AG04450 (cell line): ENCODE data around the gene TMEM242. TPM values are rescaled to one million over a fixed set of nuclear protein-coding genes. Genes with fewer than 3 reads are reported as not detected.

ENCODE experiments used
- CTCF ChIA-PET: fragments of 300-600, 350-600 bp; formaldehyde crosslinking; extraction: SDS; loops from one replicate; lab custom pipeline; 2022; ENCODE audit warnings: antibody characterized with exemption, inconsistent platforms; lab: Charles Lee
- POLR2A ChIA-PET: fragments of 350-600 bp; formaldehyde crosslinking; extraction: SDS; loops from one replicate; lab custom pipeline; 2021; ENCODE audit warnings: antibody characterized with exemption, inconsistent platforms; lab: Yijun Ruan, JAX
- DNase-seq: peaks from one replicate; pipeline ENCODE4 v3.0.0-alpha.2; 2011; ENCODE audit warnings: low read depth, low spot score
- H3K27ac ChIP-seq: one replicate; pipeline ENCODE4 v1.5.1; 2012; ENCODE audit warnings: low read depth, low read length, control low read depth
- H3K27me3 ChIP-seq: one replicate; pipeline ENCODE4 v1.6.0; 2012; ENCODE audit warnings: low read length; ENCODE audit not compliant: control insufficient read depth, insufficient read depth
- H3K4me3 ChIP-seq: 2 replicates; pipeline ENCODE4 v1.5.1; 2011; ENCODE audit warnings: mild to moderate bottlenecking, low read depth, low read length, control low read depth
- H3K9me3 ChIP-seq: 2 replicates; pipeline ENCODE4 v1.5.1; 2012; ENCODE audit warnings: low read length; ENCODE audit not compliant: control insufficient read depth, insufficient read depth
- CTCF ChIP-seq: IDR thresholded peaks from 2 replicates; pipeline ENCODE4 v1.5.1; 2011; ENCODE audit warnings: low read depth, low read length, control low read depth, inconsistent platforms
- polyA plus RNA-seq: library from polyadenylated mRNA; depleted of rRNA; stranded (reverse); fragments of >200 nt; gene quantifications from 2 replicates; pipeline ENCODE4 v1.2.3, GENCODE V29; 2011

The TMEM242 gene
- polyA plus RNA-seq, 1 experiment = 8.6 TPM

GRCh38 chr6:157248264-157248663 lies 75.1 kb downstream of the TMEM242 start:
- no peak for DNase-seq
- POLR2A ChIA-PET = no interaction called here
- Histone ChIP-seq H3K9me3 (peaks cover 8% of the 10 kb centered on the region), H3K4me3 (no peak overlapping the region), H3K27me3 (peaks cover 28% of the 10 kb centered on the region), H3K27ac (no peak overlapping the region)
- TF ChIP-seq CTCF = no peak
- CTCF ChIA-PET = interaction anchor here (1.0 kb wide), 1 partner anchor 16 kb away, joined by 3 read pairs; no protein-coding TSS in a partner anchor

- CTCF ChIA-PET = no interaction called here
These were observed 76.4 kb downstream of the TMEM242 start for GRCh38 chr6:157246771-157247484.

GRCh38 chr6:157246048-157246630 lies 77.2 kb downstream of the TMEM242 start:
- POLR2A ChIA-PET = no interaction called here
- H3K27me3 ChIP-seq = peaks cover 16% of the 10 kb centered on the region
- CTCF ChIA-PET = no interaction called here
- peaks cover 9% of the 10 kb centered on the region for H3K9me3 ChIP-seq
- no peak overlapping the region for H3K27ac ChIP-seq
- no peak overlapping the region for H3K4me3 ChIP-seq
- no peak for TF ChIP-seq CTCF
- DNase-seq = no peak

More at GRCh38 chr6:157246771-157247484, 76.4 kb downstream of the TMEM242 start:
- POLR2A ChIA-PET = no interaction called here
- TF ChIP-seq CTCF = no peak
- Histone ChIP-seq H3K9me3 (peaks cover 8% of the 10 kb centered on the region), H3K4me3 (no peak overlapping the region), H3K27ac (no peak overlapping the region), H3K27me3 (peaks cover 22% of the 10 kb centered on the region)
- no peak for DNase-seq

GRCh38 chr6:157245436-157245835 lies 77.9 kb downstream of the TMEM242 start:
- DNase-seq = no peak
- Histone ChIP-seq H3K4me3 (no peak overlapping the region), H3K27me3 (peaks cover 11% of the 10 kb centered on the region), H3K9me3 (peaks cover 11% of the 10 kb centered on the region), H3K27ac (no peak overlapping the region)
- ChIA-PET CTCF (no interaction called here), POLR2A (no interaction called here)
- no peak for TF ChIP-seq CTCF

- POLR2A ChIA-PET = no interaction called here
- DNase-seq = no peak
- H3K27ac ChIP-seq = no peak overlapping the region
These were observed 78.5 kb downstream of the TMEM242 start for GRCh38 chr6:157244780-157245179.

More at GRCh38 chr6:157244780-157245179, 78.5 kb downstream of the TMEM242 start:
- H3K27me3 ChIP-seq = peaks cover 4% of the 10 kb centered on the region
- CTCF ChIA-PET = interaction anchor here (1.2 kb wide), 1 partner anchor 10 kb away, joined by 5 read pairs; no protein-coding TSS in a partner anchor
- H3K9me3 ChIP-seq = peaks cover 11% of the 10 kb centered on the region
- TF ChIP-seq CTCF = no peak
- H3K4me3 ChIP-seq = no peak overlapping the region
